OCI-LY1 (cell line): ENCODE data around the gene PFDN4.

Source experiments
- H2AFZ ChIP-seq: fragments of 200-600 bp; sonication (generic), shearing (Covaris generic); 2 replicates; pipeline ENCODE4 v1.6.0; 2014; ENCODE audit warnings: antibody characterized with exemption, mild to moderate bottlenecking, low read length
- H3F3A ChIP-seq: fragments of 200-600 bp; sonication (generic), shearing (Covaris generic); 2 replicates; pipeline ENCODE4 v1.6.0; 2014; ENCODE audit warnings: mild to moderate bottlenecking, antibody characterized with exemption, low read length, moderate library complexity; ENCODE audit not compliant: insufficient read depth
- H3K27ac ChIP-seq: fragments of 200-600 bp; sonication (generic); 2 replicates; pipeline ENCODE4 v1.5.1; 2014; ENCODE audit warnings: low read length, mixed run types, mild to moderate bottlenecking, low read depth; ENCODE audit not compliant: poor library complexity, severe bottlenecking
- H3K27me3 ChIP-seq: fragments of 200-600 bp; sonication (generic); 2 replicates; pipeline ENCODE4 v1.6.0; 2014; ENCODE audit warnings: antibody characterized with exemption, mild to moderate bottlenecking, low read length, moderate library complexity; ENCODE audit not compliant: insufficient read depth
- H3K36me3 ChIP-seq: fragments of 200-600 bp; sonication (generic); 2 replicates; pipeline ENCODE4 v1.6.1; 2014; ENCODE audit warnings: mild to moderate bottlenecking, antibody characterized with exemption, low read length, moderate library complexity, mixed read lengths; ENCODE audit not compliant: insufficient read depth
- H3K4me1 ChIP-seq: fragments of 200-600 bp; sonication (generic); 2 replicates; pipeline ENCODE4 v1.5.1; 2014; ENCODE audit warnings: mild to moderate bottlenecking, low read length, moderate library complexity; ENCODE audit not compliant: insufficient read depth, severe bottlenecking
- H3K4me2 ChIP-seq: fragments of 200-600 bp; sonication (generic), shearing (Covaris generic); 2 replicates; pipeline ENCODE4 v1.6.1; 2014; ENCODE audit warnings: low read length
- H3K4me3 ChIP-seq: fragments of 200-600 bp; sonication (generic); 2 replicates; pipeline ENCODE4 v1.5.1; 2014; ENCODE audit warnings: low read length, low read depth, mild to moderate bottlenecking, mixed read lengths; ENCODE audit not compliant: poor library complexity, severe bottlenecking
- H3K79me2 ChIP-seq: fragments of 200-600 bp; shearing (Covaris generic); 2 replicates; pipeline ENCODE4 v1.6.1; 2016; ENCODE audit warnings: mixed run types, low read length, mixed read lengths; ENCODE audit not compliant: insufficient read depth
- H3K9ac ChIP-seq: fragments of 200-600 bp; sonication (generic), shearing (Covaris generic); 2 replicates; pipeline ENCODE4 v1.6.1; 2014; ENCODE audit warnings: mild to moderate bottlenecking, low read length, mixed read lengths
- H3K9me2 ChIP-seq: fragments of 200-600 bp; sonication (generic), shearing (Covaris generic); 2 replicates; pipeline ENCODE4 v1.6.1; 2014; ENCODE audit warnings: low read depth, mild to moderate bottlenecking, low read length, mixed read lengths
- H3K9me3 ChIP-seq: fragments of 200-600 bp; shearing (Covaris generic); 2 replicates; pipeline ENCODE4 v1.6.1; 2014; ENCODE audit warnings: low read length, mixed read lengths
- H4K20me1 ChIP-seq: fragments of 200-600 bp; sonication (generic), shearing (Covaris generic); 2 replicates; pipeline ENCODE4 v1.6.0; 2016; ENCODE audit warnings: mild to moderate bottlenecking, low read length; ENCODE audit not compliant: insufficient read depth
- CTCF ChIP-seq: fragments of 200-600 bp; sonication (generic), shearing (Covaris generic); IDR thresholded peaks from 2 replicates; pipeline ENCODE4 v1.5.1; 2017; ENCODE audit warnings: mild to moderate bottlenecking, antibody characterized with exemption, low read length, moderate library complexity, mixed read lengths
- EZH2 ChIP-seq: fragments of 200-600 bp; sonication (generic), shearing (Covaris generic); IDR thresholded peaks from 2 replicates; pipeline ENCODE4 v1.8.0; 2017; ENCODE audit warnings: borderline replicate concordance, mixed run types, mild to moderate bottlenecking, antibody characterized with exemption, low read length, moderate library complexity, mixed read lengths

PFDN4 gene

GRCh38 chr20:54168961-54169862, 38.7 kb upstream of the PFDN4 start:
- Histone ChIP-seq H3K9me3 (no peaks in the 10 kb centered on the region), H3F3A (no peaks in the 10 kb centered on the region), H3K79me2 (no peaks in the 10 kb centered on the region), H3K4me2 (no peak overlapping the region), H3K27ac (no peak overlapping the region), H3K27me3 (no peaks in the 10 kb centered on the region; the same call in 1 of the 2 replicates), H2AFZ (no peak overlapping the region), H3K4me1 (no peaks in the 10 kb centered on the region), H3K36me3 (no peaks in the 10 kb centered on the region), H3K9ac (no peak overlapping the region), H4K20me1 (no peaks in the 10 kb centered on the region), H3K4me3 (no peak overlapping the region), H3K9me2 (no peaks in the 10 kb centered on the region)
- TF ChIP-seq CTCF: no peak
- TF ChIP-seq EZH2: no peak

DNA sequence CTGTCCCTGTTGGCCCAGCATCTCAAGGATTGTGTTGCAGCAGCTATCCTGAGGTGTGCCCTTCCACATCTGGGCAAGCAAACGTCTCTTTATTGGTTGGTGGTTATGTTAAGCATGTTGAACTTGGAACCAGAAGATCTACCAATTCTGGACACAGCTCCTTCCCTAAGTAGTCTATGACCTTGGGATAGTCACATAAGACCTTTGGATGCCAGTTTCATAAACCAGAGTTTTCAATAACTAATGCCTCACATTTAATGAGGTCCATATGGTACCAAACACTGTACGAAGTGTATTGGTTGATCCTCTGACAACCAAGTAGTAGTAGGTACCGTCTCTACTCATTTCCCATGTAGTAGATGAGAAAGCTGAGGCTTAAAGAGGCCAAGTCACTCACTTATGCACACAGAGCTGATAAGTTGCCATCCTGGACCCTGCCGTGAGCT, 37.8 kb upstream of the PFDN4 start:
- H3K4me3 ChIP-seq: no peak overlapping the region
- no peaks in the 10 kb centered on the region for H3F3A ChIP-seq
- H3K27ac ChIP-seq: no peak overlapping the region
- no peaks in the 10 kb centered on the region for H3K9me2 ChIP-seq
- H2AFZ ChIP-seq: no peak overlapping the region
- H4K20me1 ChIP-seq: no peaks in the 10 kb centered on the region
- no peaks in the 10 kb centered on the region for H3K36me3 ChIP-seq
- H3K9ac ChIP-seq: no peak overlapping the region
- no peaks in the 10 kb centered on the region for H3K79me2 ChIP-seq
- TF ChIP-seq EZH2: no peak
- no peak for TF ChIP-seq CTCF
- H3K4me1 ChIP-seq: no peaks in the 10 kb centered on the region
- no peak overlapping the region for H3K4me2 ChIP-seq
- no peaks in the 10 kb centered on the region for H3K9me3 ChIP-seq
- no peaks in the 10 kb centered on the region; the same call in 1 of the 2 replicates for H3K27me3 ChIP-seq

GRCh38 chr20:54170963-54171362, 36.9 kb upstream of the PFDN4 start:
- no peaks in the 10 kb centered on the region for H3F3A ChIP-seq
- no peaks in the 10 kb centered on the region for H3K9me3 ChIP-seq
- H4K20me1 ChIP-seq: no peaks in the 10 kb centered on the region
- H3K4me1 ChIP-seq: no peaks in the 10 kb centered on the region
- no peaks in the 10 kb centered on the region for H3K79me2 ChIP-seq
- no peaks in the 10 kb centered on the region for H3K36me3 ChIP-seq
- H3K4me2 ChIP-seq: no peak overlapping the region
- H3K4me3 ChIP-seq: no peak overlapping the region
- H3K27ac ChIP-seq: no peak overlapping the region
- H3K27me3 ChIP-seq: no peaks in the 10 kb centered on the region; the same call in 1 of the 2 replicates
- H3K9ac ChIP-seq: no peak overlapping the region
- TF ChIP-seq EZH2 (no peak), CTCF (no peak)
- no peak overlapping the region for H2AFZ ChIP-seq
- no peaks in the 10 kb centered on the region for H3K9me2 ChIP-seq
